SH-SY5Y (cell line): ENCODE results near the gene BAZ2B.

Experiments used
- GATA2 ChIP-seq: IDR thresholded peaks from 2 replicates; pipeline ENCODE4 v1.6.1; 2011; ENCODE audit warnings: mild to moderate bottlenecking, low read depth, low read length
- GATA3 ChIP-seq: IDR thresholded peaks from 2 replicates; pipeline ENCODE4 v1.6.1; 2011; ENCODE audit warnings: low read depth, mild to moderate bottlenecking, low read length, moderate library complexity

GRCh38 chr2:159501743-159502142 is 114.6 kb downstream of the BAZ2B start:
- TF ChIP-seq GATA3 (no peak), GATA2 (no peak)
